ENCODE results near the gene FAM53A.

The FAM53A gene, protein sequence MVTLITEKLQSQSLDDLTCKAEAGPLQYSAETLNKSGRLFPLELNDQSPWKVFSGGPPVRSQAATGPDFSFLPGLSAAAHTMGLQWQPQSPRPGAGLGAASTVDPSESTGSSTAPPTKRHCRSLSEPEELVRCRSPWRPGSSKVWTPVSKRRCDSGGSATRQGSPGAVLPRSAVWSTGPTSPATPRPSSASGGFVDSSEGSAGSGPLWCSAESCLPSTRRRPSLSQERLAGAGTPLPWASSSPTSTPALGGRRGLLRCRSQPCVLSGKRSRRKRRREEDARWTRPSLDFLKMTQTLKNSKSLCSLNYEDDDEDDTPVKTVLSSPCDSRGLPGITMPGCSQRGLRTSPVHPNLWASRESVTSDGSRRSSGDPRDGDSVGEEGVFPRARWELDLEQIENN

DNA sequence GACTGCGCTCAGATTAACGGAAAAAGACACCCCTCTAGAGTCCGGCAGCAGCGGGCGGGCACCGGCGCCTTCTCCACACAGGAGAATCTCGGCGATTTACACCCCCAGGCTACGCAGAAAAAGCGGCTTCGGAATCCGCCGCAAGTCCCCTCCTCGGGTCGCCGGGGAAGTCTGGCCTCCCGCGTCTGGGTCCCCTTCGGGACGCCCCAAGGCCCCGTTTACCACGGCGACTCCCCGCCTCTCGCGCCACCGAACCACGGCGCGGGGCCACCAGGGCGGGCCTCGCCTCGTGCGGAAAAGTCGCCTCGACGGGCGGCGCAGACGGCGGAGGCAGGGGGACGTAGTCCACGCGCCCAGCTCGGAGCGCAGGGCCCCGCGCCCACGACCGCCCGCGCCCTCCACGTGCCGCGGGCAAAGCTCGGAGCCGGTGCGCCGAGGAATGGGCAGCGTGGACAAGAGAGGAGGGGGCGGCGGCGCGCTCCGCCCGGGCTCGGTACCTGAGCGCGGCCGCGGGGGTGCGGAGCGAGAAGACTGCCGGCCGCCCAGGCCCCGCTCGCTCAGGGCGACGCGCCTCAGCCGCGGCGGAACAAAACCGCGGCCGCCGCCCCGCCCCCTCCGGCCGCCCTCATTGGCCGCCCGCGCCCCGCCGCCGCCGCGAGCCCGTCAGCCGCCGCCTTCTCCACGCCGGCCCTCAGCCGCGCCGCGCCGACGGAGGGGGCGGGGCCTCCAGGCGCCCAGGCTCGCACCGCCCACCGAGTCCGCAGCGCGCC lies at the start of gene FAM53A:
FAM53A (minus strand) TSS at position 578 of the 770 bp plus-strand sequence. CDS start 15,572 bp downstream, outside the sequence.
- DNase-seq (ENCODE audit: low read depth in 2 of 2, low spot score in 1 of 2) = peak in 1 of 2 donors; percentile 3

GRCh38 chr4:1732911-1733310 lies 48.8 kb upstream of the FAM53A start:
- no peak for DNase-seq (ENCODE audit: low read depth in 2 of 2, low spot score in 1 of 2)

- DNase-seq (ENCODE audit: low read depth in 2 of 2, low spot score in 1 of 2) = no peak
Observed at GRCh38 chr4:1731180-1731579, 47.1 kb upstream of the FAM53A start.

DNA sequence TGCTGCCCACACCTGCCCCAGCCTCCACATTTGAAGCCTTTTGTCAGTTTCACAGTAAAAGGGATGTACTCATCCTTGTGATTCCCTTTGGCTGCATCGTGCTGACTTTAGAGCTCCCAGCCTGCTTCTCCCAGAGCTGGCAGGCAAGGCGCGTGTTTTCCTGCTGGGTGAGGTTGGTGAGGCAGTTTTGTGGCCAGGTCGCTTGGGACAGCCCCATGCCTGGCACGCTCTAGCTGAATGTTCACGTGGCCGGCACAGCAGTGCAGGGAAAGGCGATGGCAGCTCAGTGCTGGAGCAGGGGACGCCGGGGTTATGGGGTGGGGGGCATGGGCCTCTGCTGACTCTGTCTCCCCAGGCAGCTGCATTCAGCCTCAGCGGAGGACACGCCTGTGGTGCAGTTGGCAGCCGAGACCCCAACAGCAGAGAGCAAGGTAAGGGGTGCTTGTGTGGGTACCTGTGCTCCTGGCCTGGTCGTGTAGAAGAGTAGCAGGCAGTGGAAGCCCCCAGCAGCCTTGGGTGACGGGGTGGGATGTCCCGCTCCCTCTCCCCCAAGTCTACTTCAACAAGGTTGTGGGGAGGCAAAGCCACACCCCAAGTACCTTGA lies 46.5 kb upstream of the FAM53A start:
- no peak for DNase-seq (ENCODE audit: low read depth in 2 of 2, low spot score in 1 of 2)

DNA sequence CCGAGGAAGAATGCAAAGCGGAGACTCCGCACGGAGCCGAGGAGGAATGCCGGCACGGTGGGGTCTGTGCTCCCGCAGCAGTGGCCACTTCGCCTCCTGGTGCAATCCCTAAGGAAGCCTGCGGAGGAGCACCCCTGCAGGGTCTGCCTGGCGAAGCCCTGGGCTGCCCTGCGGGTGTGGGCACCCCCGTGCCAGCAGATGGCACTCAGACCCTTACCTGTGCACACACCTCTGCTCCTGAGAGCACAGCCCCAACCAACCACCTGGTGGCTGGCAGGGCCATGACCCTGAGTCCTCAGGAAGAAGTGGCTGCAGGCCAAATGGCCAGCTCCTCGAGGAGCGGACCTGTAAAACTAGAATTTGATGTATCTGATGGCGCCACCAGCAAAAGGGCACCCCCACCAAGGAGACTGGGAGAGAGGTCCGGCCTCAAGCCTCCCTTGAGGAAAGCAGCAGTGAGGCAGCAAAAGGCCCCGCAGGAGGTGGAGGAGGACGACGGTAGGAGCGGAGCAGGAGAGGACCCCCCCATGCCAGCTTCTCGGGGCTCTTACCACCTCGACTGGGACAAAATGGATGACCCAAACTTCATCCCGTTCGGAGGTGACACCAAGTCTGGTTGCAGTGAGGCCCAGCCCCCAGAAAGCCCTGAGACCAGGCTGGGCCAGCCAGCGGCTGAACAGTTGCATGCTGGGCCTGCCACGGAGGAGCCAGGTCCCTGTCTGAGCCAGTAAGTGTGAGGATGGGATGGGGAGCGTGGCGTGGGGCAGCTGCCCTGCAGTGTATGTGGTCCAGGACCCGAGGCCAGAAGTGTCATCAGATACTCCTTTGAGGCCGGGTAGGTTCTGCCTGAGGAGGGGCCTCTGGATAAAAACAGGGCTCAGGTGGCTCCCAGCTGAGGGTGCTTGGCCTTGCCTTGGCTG lies 44.2 kb upstream of the FAM53A start:
- DNase-seq (ENCODE audit: low read depth in 2 of 2, low spot score in 1 of 2) = no peak

- DNase-seq (ENCODE audit: low read depth in 2 of 2, low spot score in 1 of 2) = no peak
Observed at GRCh38 chr4:1727117-1728031, 43.3 kb upstream of the FAM53A start.

DNA sequence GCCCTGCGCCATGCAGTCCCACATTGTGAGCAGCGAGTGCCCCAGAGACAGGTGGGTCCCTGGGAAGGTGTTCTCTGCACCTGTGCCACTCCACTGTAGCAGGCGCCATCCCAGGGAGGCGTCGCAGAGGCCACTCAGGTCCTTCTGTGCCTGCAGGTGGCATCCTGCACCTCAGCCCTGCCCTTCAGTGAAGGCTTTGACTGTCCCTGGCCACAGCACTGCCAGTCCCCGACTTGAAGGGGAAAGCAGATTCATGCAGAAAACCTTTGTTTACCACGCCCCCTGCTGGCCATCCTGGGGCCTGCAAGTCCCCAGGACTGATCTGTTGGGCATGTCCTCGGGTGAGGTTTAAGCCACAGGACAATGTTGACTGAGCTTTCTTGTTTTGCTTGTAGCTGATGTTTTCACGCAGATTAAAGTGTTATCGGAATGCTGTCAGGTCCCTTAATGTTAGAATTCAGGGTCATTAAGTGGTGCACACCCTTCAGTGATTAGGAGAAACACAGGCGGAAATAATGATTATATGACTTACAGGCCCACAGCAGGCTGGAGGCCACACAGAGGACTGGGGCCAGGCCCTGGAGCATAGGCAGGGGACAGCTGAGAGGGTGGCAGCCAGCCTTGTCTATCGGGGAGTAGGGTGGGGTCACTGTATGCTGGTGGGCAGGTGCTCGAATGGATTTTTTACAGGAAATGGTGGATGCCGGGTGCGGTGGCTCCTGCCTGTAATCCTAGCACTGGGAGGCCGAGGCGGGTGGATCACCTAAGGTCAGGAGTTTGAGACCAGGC lies 42.2 kb upstream of the FAM53A start:
- peak; percentile 84 to 85 for DNase-seq (ENCODE audit: low read depth in 2 of 2, low spot score in 1 of 2)

DNA sequence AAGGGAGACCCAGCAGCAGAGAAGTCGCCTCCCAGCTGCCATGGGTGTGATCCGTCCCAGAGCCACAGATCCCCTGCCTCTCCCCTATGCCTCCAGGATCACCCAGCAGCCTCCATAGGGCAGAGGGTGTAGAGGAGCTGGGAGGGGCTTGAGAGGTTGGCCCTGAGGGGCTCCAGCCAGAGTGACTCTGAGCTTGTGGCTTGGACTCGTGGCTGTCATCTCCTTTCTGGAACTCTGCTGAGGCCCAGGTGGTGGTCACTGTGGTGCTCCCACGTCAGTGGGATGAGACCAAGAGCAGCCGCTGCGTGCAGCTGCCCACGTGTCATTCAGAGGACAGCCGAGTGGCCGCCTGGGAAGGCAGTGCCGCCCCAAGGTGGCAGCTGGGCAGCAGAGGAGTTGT lies 41.4 kb upstream of the FAM53A start:
- no peak for DNase-seq (ENCODE audit: low read depth in 2 of 2, low spot score in 1 of 2)

- DNase-seq (ENCODE audit: low read depth in 2 of 2, low spot score in 1 of 2) = no peak
Observed at GRCh38 chr4:1723131-1723801, 39.2 kb upstream of the FAM53A start.

- no peak for DNase-seq (ENCODE audit: low read depth in 2 of 2, low spot score in 1 of 2)
Observed at GRCh38 chr4:1722551-1723118, 38.5 kb upstream of the FAM53A start.

GRCh38 chr4:1721666-1722550 lies 37.8 kb upstream of the FAM53A start:
- no peak for DNase-seq (ENCODE audit: low read depth in 2 of 2, low spot score in 1 of 2)

DNA sequence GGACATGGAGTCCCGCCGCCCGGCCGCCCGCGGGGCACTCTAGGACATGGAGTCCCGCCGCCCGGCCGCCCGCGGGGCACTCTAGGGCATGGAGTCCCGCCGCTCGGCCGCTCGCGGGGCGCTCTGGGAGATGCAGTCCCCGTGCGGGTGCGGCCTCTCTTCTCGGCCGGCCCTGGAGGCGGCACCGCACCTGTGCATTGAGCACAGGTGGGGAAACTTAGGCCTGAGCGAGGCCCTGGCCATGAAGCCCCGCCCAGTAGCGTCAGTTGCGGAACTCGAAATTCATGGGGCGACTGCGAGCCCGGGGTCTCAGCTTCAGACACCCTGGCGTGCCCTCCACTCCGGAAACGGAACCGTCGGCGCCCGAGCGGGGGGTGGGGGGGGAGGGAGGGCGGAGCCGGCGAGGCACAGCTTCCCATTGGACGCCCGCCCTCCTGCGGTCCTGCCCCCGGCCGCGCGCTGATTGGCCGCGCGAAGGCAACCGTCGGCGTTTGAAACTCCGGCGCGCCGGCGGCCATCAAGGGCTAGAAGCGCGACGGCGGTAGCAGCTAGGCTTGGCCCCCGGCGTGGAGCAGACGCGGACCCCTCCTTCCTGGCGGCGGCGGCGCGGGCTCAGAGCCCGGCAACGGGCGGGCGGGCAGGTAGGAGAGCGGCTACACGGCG lies 37.0 kb upstream of the FAM53A start, which contains the start of the genes TACC3 and TMEM129:
TACC3 (plus strand) TSS at position 519 of the 663 bp plus-strand sequence. CDS start 1,901 bp downstream, outside the sequence.
TMEM129 (minus strand) TSS at position 321 of the 663 bp plus-strand sequence. CDS start 486 bp downstream, outside the sequence.
- DNase-seq (ENCODE audit: low read depth in 2 of 2, low spot score in 1 of 2) = peak; percentile 71 to 88

GRCh38 chr4:1720163-1720983 lies 36.3 kb upstream of the FAM53A start:
- DNase-seq (ENCODE audit: low read depth in 2 of 2, low spot score in 1 of 2) = no peak

DNA sequence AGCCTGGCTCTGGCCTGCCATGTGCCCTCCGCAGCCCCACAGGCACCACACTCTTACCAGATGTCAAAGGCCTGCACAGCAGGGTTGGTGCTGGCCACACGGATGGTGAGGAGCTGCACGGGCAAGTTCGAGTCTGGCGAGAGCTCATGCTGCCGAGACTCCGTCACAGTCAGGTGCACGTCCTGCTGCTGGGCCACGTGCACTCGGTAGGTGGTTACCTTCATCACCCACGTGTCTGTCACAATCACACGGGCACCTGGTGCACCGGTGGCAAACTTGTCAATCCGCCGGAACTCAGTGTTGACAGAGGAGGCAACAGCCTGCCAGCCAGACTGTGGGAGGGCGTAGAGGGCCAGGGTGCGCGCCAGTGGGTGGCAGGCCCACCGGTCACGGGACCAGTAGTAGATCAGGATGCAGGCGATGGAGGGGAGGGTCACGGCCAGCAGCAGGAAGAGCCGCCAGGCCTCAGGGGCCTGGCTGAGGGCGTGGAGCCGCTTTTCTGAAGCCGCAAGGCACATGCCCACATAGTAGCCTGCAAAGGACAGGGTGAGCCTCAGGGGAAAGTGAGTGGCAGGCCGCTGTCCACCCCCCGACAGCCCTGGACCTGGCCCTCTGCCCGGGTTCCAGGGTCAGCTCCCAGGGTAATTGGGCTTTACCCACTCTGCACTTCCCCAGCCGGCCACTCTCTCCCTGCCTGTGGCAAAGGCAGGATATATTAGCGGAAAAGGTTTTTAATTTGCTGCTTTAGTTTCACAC lies 34.2 kb upstream of the FAM53A start:
- no peak for DNase-seq (ENCODE audit: low read depth in 2 of 2, low spot score in 1 of 2)

Measured in stimulated activated CD8-positive, alpha-beta memory T cell treated with anti-CD3 and anti-CD28 coated beads, Interleukin-4, amount 100 ng/mL, for 1 hour (primary cell).